HG03565 (cell line): ENCODE results near the gene MEG3.

Experiments
- ATAC-seq: cut with Tn5 transposase; IDR thresholded peaks from one replicate; pipeline ENCODE4 v1.9.1; 2021; ENCODE audit warnings: mild to moderate bottlenecking, moderate library complexity; ENCODE audit not compliant: unreplicated experiment

MEG3 gene

GRCh38 chr14:100878271-100879146 lies 52.6 kb downstream of the MEG3 start:
- ATAC-seq: no peak

- no peak for ATAC-seq
Observed at GRCh38 chr14:100879194-100879593, 53.3 kb downstream of the MEG3 start.

GRCh38 chr14:100879782-100880181 lies 53.9 kb downstream of the MEG3 start:
- ATAC-seq: no peak

- ATAC-seq: no peak
Observed at GRCh38 chr14:100880271-100881101, 54.6 kb downstream of the MEG3 start.

GRCh38 chr14:100881211-100882025 lies 55.5 kb downstream of the MEG3 start:
- no peak for ATAC-seq

- no peak for ATAC-seq
Observed at GRCh38 chr14:100882026-100882967, 56.4 kb downstream of the MEG3 start.

- no peak for ATAC-seq
Observed at GRCh38 chr14:100882991-100883788, 57.3 kb downstream of the MEG3 start.

GRCh38 chr14:100883789-100884101 lies 57.8 kb downstream of the MEG3 start:
- ATAC-seq: no peak

- ATAC-seq: no peak
Observed at GRCh38 chr14:100884456-100884855, 58.5 kb downstream of the MEG3 start.

GRCh38 chr14:100885196-100885595 lies 59.3 kb downstream of the MEG3 start:
- ATAC-seq: no peak

- ATAC-seq: no peak
Observed at GRCh38 chr14:100885617-100886016, 59.7 kb downstream of the MEG3 start.

- ATAC-seq: no peak
Observed at GRCh38 chr14:100887728-100888335, 61.9 kb downstream of the MEG3 start.

GRCh38 chr14:100888789-100889315 lies 62.9 kb downstream of the MEG3 start:
- ATAC-seq: no peak

GRCh38 chr14:100889641-100890040 lies 63.7 kb downstream of the MEG3 start:
- ATAC-seq: no peak

- no peak for ATAC-seq
Observed at GRCh38 chr14:100890061-100890850, 64.3 kb downstream of the MEG3 start.

- no peak for ATAC-seq
Observed at GRCh38 chr14:100891051-100891450, 65.1 kb downstream of the MEG3 start.

GRCh38 chr14:100891501-100892445 lies 65.9 kb downstream of the MEG3 start:
- no peak for ATAC-seq
